Hypothalamus (tissue), 51 donors: ENCODE measurements around the gene MRTFB.

Experiments used
- DNase-seq, 51 donors: peaks; one replicate each; lab custom pipeline; 2025; lab: John Stamatoyannopoulos, UW

The MRTFB gene

DNA sequence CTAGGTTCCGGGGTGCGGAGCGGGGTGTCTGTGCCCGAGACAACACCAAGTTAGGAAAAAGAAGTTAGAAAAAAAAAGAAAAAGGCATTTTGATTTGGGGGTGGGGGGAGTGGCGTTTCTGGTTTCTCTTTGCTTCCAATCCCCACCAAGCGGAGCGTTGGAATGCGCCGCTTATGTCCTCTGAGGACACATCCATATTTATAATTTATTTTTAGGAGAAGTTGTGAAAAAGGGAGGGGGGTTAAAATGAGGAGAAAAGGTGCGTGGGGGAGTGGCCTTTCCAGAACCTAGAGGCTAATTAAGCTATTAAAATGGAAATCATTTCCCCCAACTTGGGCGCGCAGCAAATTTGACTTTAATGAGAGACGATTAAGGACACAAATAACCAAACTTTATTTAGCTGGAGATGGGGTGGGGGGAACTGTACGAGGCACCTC lies 232.1 kb downstream of the MRTFB start:
- no peak for DNase-seq

DNA sequence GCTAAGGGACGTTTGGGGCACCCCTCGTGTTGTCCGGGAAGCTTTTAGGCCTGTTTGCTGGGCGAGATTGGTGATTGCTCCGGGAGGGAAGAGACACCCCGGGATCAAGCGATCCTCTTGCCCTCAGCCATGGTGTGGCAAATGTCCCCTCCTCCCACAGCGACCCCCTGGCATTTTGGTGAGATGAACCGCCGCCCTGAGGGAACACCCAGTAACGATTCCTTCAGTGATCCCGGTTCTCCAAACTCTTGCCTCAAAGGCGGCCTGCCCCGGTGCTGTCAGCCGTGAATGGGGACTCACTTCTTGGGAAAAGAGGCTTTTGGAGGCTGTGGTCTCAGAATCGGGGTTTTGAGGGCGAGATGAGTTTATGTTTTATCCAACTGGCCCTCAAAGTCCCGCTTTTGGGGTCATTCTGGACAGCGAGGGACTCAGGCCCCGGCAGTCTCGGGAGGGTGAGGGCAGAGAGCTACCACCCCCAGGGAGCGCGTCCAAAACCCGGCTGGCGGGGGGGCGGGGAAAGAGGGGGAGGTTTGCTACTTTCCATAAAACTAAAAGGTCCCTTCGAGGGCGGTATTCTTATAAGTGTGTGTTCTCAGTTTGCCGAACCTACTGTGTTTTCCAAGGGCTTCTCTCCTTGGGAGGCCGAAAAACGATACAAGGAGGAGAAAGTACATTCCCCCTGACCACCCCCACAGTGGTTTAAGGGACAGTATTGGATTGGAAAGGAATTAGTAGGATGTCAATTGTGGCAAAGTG lies 232.7 kb downstream of the MRTFB start:
- DNase-seq: peak in 9 of 51 donors; percentile 9 to 40 (median 17)

DNA sequence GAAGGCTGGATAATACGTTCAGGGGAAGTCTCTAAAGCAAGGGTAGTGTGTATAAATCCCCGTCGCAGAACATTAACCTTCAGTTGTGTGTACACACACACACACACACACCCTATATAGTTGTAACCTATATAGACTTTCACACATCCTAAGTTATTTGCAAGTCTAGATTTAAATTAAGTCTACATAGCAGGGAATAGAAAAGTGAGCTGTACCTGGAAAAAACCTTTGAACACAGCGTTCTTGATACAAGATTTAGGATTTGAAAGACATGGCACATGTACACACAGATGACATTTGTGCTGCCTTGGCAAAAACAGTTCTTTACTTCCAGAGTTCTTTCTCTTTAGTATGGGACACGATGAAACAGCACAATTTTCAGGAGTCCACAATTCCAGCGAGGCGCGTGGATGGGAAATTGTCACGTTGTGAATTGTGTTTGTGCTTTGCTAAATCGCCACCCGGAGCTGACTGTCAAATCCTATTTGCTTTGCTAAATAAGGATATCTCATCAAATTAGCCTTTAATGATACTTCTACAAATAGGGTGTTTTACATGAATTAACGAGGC lies 233.9 kb downstream of the MRTFB start:
- no peak for DNase-seq

DNA sequence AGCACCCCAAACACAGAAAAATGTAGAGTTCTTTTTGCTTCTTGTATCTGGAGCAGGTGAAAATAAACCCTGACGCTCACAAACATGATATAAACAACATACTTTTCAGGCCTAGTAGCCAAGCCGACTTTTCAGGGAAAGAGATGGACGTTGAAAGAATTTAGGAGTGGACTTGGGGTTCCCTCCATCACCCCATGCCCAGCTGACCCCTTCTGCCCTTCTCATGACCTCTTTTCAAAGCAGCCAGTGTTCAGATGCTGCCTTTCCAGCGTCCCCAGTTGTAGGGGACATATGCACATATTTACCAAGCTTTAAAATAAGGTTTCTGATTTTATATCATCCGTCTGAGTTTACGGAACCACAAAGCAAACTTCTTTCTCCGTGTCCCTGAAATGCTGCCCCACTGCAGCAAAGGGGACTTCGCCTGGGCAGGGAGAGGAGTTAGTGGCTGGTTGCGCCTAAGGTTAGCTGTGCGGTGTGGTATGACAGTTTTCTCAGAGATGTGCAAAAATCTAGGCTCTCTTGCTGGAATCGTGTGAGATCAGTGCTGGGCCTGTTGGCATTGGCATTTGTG lies 235.5 kb downstream of the MRTFB start:
- no peak for DNase-seq

DNA sequence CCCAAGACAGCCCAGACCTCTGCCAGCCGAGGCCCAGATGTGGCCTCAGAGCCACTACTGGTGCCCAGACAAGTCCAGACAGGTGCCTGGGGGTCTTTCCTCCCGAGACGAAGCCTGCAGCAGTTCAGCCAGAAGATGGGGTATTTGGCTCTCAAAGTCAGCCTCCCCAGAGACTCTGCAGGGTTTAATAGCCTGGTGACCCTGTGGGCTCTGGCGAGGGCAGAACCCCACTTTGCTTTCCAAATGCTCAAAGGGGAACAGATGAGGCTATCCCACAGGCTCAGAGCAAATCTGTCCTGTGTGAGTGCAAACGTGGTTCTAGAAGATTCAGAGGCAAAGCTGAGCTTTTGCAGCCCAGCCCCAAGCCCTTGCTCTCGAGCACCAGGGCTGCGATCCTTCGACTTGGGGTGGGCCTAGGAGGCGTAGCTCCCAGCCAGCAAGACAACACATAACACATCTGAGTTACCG lies 236.0 kb downstream of the MRTFB start:
- no peak for DNase-seq

DNA sequence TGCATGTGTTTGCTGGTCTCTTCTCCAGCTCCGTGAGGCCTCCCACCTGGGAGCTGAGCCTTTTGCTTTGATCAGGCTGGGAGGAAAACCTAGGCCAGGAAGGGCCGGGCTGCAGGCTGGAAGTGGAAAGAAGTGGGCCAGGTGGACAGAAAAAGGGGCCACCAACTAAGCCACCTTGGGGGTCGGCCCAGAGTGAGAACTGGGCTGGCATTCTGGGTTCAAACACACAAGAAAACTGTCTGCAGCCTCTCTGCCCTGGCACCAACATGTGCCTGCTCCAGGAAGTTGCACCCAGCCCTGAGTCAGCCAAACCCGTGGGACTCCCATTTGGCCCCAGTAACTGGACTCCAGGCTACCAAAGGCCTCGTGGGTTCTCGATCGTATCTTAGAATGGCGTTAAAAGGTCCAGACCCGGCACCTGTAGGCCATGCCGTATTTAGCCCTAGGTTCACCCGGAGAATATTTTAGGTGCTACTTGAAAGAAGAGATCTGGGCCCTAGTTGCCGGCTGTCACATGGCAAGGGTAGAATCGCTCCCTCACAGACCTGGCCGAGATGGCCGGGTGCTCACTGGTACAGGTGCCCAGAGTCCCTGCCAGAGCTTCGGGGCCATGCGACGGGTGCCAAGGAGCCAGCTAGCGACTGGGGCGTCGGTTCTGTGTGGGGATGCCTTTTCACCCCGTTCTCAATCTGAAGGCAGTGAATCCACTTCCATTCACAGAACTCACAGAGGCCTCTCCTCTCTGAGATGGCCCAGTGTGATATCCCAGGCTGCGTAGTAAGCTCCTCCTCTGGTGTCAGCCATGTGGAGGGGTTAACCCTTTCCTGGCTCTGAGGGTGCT lies 236.6 kb downstream of the MRTFB start:
- DNase-seq: peak in 13 of 51 donors; percentile 11 to 60 (median 34)

DNA sequence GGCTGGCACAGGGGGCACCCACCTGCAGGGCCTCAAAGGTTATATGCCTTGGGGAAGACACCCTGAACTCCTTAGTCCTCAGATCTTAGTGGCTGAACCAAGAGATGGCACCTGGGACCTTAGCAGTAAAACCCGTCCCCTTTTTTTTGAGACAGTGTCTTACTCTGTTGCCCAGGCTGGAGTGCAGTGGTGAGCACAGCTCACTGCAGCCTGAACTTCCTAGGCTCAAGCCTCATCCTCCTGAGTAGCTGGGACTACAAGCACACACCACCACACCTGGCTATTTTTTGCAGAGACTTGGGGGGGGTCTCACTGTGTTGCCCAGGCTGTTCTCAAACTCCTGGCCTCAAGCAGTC lies 237.2 kb downstream of the MRTFB start:
- DNase-seq: no peak

DNA sequence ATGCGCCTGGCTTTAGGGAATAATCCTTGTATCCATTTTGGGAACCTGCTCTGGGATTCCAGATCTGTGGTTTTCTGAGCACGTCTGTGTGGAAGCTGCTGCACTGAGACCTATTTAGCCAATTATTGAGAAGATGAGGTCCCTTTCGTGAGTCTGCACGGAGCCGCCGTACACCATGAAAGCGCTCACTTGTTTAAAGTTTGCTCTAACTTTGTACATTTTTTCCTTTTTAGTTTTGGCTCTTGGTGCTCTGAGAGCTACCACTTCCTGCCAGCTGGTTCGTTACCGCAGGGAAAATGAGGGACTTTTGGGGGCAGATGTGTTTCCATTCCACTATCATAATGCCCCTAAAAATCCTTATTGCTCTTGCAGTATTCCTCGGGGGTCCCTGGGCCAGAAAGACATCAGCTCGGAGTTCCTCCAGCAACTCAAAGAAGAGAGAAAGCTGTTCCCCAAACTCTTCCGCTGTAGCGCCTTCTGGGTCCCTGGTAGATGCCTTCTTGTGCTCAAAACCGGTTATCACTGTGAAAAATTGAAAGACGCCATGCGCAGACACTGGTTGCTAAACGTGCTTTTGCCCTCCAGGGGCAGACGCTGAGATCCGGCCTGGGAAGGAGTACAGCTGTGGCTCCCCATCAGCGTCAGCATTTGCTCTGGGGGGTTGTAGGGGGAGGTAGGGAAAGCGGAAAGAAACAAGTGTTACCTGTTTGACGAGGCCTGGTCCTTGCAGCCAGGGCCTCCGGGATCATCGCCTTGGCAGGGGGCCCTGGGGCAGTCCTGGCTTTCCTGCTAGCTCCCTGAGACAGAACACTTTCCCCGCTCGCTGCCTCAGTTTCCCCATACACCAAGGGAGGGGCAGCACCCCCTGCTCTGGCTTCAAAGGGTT lies 238.1 kb downstream of the MRTFB start:
- no peak for DNase-seq

DNA sequence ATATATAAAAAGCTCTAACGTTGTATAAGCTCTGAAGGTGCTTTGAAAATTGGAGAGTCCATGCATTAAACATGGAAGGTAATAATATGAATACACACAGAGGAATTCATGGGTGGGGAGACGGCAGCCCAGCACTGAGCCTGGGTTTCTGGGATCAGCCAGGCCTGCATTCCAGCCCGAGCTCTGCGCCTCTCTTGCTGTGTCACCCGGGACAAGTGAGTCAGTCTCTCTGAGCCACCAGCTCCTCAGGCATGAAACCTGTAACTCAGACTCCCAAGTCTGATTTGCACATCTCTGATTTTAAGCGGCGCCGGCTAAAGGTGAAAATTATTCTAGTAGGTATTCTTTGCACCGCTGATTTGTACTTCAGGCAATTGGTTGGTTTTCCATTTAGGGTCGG lies 238.8 kb downstream of the MRTFB start:
- DNase-seq: no peak

DNA sequence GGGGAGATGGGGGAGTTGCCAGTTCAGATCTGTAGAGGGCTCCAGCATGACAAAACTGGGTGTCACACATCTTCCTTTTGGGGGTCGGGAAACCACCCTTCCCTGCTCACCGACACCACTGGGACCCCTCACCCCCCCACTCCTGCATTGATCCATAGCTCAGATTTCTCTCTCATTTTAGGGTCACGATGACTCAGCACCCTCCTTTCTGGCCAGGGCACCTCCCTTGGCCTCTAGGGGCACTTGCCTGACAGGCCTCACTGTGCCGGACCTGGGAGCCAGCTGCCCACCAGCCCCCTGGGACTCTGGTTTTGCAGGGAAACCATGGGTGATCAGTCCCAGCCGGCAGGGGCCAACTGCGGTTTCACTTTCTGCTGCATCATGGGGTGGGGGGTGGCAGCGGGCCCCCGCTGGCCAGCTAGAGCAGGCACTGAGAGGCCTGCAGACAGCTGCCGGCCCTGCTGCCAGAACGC lies 239.4 kb downstream of the MRTFB start:
- DNase-seq: peak in 7 of 51 donors; percentile 10 to 25 (median 17)

DNA sequence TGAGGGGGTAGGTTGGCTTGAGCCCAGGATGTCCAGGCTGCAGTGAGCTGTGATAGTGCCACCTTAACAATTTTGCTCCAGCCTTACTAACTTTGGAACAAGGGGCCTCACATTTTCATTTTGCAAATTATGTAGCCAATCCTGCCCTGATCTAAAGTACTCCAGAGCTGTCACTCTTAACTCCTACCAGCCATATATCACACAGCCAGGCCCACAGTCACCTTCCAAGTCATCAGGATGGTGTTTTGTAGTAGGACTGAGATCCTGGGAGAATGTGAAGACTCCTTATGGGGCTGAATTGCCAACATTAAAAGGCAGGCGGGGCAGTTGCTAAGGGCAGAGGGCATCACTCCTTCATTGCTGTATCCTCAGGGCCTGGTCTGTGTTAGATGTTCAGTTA lies 243.0 kb downstream of the MRTFB start:
- no peak for DNase-seq

DNA sequence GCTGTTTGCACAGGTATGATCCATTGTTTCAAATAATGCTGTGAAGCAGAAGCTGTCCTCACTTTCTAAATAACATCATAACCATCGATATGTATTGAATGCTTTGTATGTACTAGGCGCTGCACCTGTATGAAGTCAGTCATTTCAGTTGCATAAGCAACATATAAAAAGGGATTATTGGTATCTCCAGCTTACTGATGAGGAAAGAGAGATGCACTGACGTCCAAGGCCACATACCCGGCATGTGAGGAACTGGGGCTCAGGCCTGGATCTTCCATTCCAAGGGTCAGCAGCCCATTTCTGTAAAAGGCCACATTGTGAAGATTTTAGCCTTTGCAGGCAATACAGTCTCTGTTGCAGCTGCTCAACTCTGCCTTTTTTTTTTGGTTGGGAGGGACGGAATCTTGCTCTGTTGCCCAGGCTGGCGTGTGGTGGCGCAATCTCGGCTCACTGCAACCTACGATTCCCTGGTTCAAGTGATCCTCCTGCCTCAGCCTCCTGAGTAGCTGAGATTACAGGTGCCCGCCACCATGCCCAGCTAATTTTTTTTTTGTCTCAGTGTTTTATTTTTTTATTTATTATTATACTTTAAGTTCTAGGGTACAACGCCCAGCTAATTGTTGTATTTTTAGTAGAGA lies 244.7 kb downstream of the MRTFB start:
- DNase-seq: no peak
